Suprapubic skin (tissue), 3 donors: ENCODE measurements around the gene CNRIP1.

Experiments used
- CTCF ChIP-seq, 2 donors: fragments of 200-600 bp in 1 of 2; fragments of 450-650 bp in 1 of 2; sonication (generic) in 1 of 2; IDR thresholded peaks; one replicate each; pipeline ENCODE4 v1.5.1; 2016 to 2019; ENCODE audit warnings: antibody characterized with exemption in 2 of 2, mild to moderate bottlenecking in 1 of 2, moderate library complexity in 1 of 2
- EP300 ChIP-seq: sonication (generic); formaldehyde crosslinking; IDR thresholded peaks from one replicate; pipeline ENCODE4 v1.6.1; 2017; ENCODE audit warnings: antibody characterized with exemption
- POLR2A ChIP-seq, 2 donors: fragments of 450-650 bp; IDR thresholded peaks; one replicate each; pipeline ENCODE4 v1.6.1; 2017; ENCODE audit warnings: antibody characterized with exemption in 2 of 2, mild to moderate bottlenecking in 2 of 2, moderate library complexity in 2 of 2

- no peak for TF ChIP-seq CTCF (IDR thresholded peaks at IDR 0.05)
- TF ChIP-seq EP300, result no peak
- no peak for TF ChIP-seq POLR2A (IDR thresholded peaks at IDR 0.05)
Measured at GRCh38 chr2:68311033-68311432, 8.7 kb downstream of the CNRIP1 start.
